Thoracic aorta (tissue), 2 donors: ENCODE data around the gene OPRL1. TPM values are rescaled to one million over a fixed set of nuclear protein-coding genes. Genes with fewer than 3 reads are reported as not detected.
"Not testable (repeated sequence)": the region's sequence is repeated elsewhere in the genome, so short reads cannot be mapped to it uniquely, and the experiment has no call there.

Experiments used
- ATAC-seq: fragments of 150-250 bp; one replicate; pipeline ENCODE4 v1.8.0; 2017; ENCODE audit warnings: low read depth; ENCODE audit not compliant: insufficient number of reproducible peaks, low FRiP score
- DNase-seq: peaks from one replicate; pipeline ENCODE4 v3.0.0-alpha.2; 2020; ENCODE audit warnings: low spot score
- H3K27ac ChIP-seq, 2 donors: fragments of 200-600 bp; sonication (generic); 1 replicate in 1 of 2; 2 replicates in 1 of 2; pipeline ENCODE4 v1.5.1; 2016; ENCODE audit warnings: mild to moderate bottlenecking in 2 of 2, moderate library complexity in 2 of 2
- H3K27me3 ChIP-seq: fragments of 200-600 bp; sonication (generic); replicated peaks from 2 replicates; pipeline ENCODE4 v1.6.0; 2016; ENCODE audit warnings: mild to moderate bottlenecking; ENCODE audit not compliant: insufficient read depth
- H3K36me3 ChIP-seq: fragments of 200-600 bp; sonication (generic); one replicate; pipeline ENCODE4 v1.5.1; 2016
- H3K4me1 ChIP-seq, 2 donors: fragments of 200-600 bp; sonication (generic); 1 replicate in 1 of 2; 2 replicates in 1 of 2; pipeline versions ENCODE4 v1.5.1 to v1.6.0; 2016; ENCODE audit warnings: low read depth in 2 of 2, mild to moderate bottlenecking in 1 of 2; ENCODE audit not compliant: control insufficient read depth in 1 of 2
- H3K4me3 ChIP-seq: fragments of 200-600 bp; sonication (generic); 2 replicates; pipeline ENCODE4 v1.5.1; 2016; ENCODE audit warnings: mild to moderate bottlenecking
- H3K9me3 ChIP-seq: fragments of 200-600 bp; sonication (generic); 2 replicates; pipeline ENCODE4 v1.5.1; 2016
- CTCF ChIP-seq: fragments of 200-600 bp; sonication (generic); IDR thresholded peaks from one replicate; pipeline ENCODE4 v1.5.1; 2019; ENCODE audit warnings: antibody characterized with exemption
- total RNA-seq, 2 donors: library from RNA; depleted of rRNA; stranded (reverse); fragments of >200 nt; gene quantifications; one replicate each; pipeline versions ENCODE4 v1.1.0 to v1.2.3, GENCODE V29; 2016

The OPRL1 gene
- total RNA-seq, 2 donors from 2014 or later: 1.1 to 3.2 TPM

- TF ChIP-seq CTCF: no peak
- H3K27me3 ChIP-seq: peaks cover 5% of the 10 kb centered on the region
- H3K36me3 ChIP-seq: no peaks in the 10 kb centered on the region
- H3K4me1 ChIP-seq: no peaks in the 10 kb centered on the region
- H3K9me3 ChIP-seq: no peaks in the 10 kb centered on the region
- H3K27ac ChIP-seq: no peak overlapping the region
- no peak overlapping the region for H3K4me3 ChIP-seq
- no peak for ATAC-seq
- no peak for DNase-seq
Measured at GRCh38 chr20:64121586-64121985, 41.7 kb downstream of the OPRL1 start.

GRCh38 chr20:64122927-64123326 lies 43.0 kb downstream of the OPRL1 start:
- H3K27me3 ChIP-seq, H3K27ac ChIP-seq, H3K9me3 ChIP-seq, DNase-seq, H3K4me1 ChIP-seq, H3K4me3 ChIP-seq, ATAC-seq, H3K36me3 ChIP-seq: not testable (repeated sequence)

GRCh38 chr20:64123517-64123916 lies 43.6 kb downstream of the OPRL1 start:
- H3K27ac ChIP-seq, H3K9me3 ChIP-seq, DNase-seq, H3K36me3 ChIP-seq, ATAC-seq, H3K4me1 ChIP-seq, H3K4me3 ChIP-seq, H3K27me3 ChIP-seq: not testable (repeated sequence)

- H3K4me3 ChIP-seq: no peak overlapping the region
- no peak for ATAC-seq
- no peak for TF ChIP-seq CTCF
- no peaks in the 10 kb centered on the region for H3K27me3 ChIP-seq
- DNase-seq: no peak
- H3K27ac ChIP-seq: no peak overlapping the region
- H3K36me3 ChIP-seq: no peaks in the 10 kb centered on the region
- no peaks in the 10 kb centered on the region for H3K9me3 ChIP-seq
- H3K4me1 ChIP-seq: no peaks in the 10 kb centered on the region
Measured at GRCh38 chr20:64129146-64129782, 49.4 kb downstream of the OPRL1 start.

GRCh38 chr20:64130271-64130670 lies 50.4 kb downstream of the OPRL1 start:
- DNase-seq (no peak), ATAC-seq (no peak)
- Histone ChIP-seq H3K4me3 (no peak overlapping the region), H3K36me3 (no peaks in the 10 kb centered on the region), H3K27me3 (no peaks in the 10 kb centered on the region), H3K9me3 (no peaks in the 10 kb centered on the region), H3K27ac (no peak overlapping the region), H3K4me1 (no peaks in the 10 kb centered on the region)
- TF ChIP-seq CTCF: no peak

- no peak for DNase-seq
- no peak for ATAC-seq
- H3K4me3 ChIP-seq: no peak overlapping the region
Measured at GRCh38 chr20:64130876-64131275, 51.0 kb downstream of the OPRL1 start.

More at GRCh38 chr20:64130876-64131275, 51.0 kb downstream of the OPRL1 start:
- TF ChIP-seq CTCF: no peak
- Histone ChIP-seq H3K9me3 (no peaks in the 10 kb centered on the region), H3K27ac (no peak overlapping the region), H3K36me3 (no peaks in the 10 kb centered on the region), H3K27me3 (no peaks in the 10 kb centered on the region), H3K4me1 (no peaks in the 10 kb centered on the region)
